HG02678 (cell line): ENCODE measurements around the gene EVA1A.

Experiments used
- ATAC-seq: cut with Tn5 transposase; IDR thresholded peaks from one replicate; pipeline ENCODE4 v1.9.1; 2021; ENCODE audit warnings: mild to moderate bottlenecking, moderate library complexity; ENCODE audit not compliant: unreplicated experiment

EVA1A gene

DNA sequence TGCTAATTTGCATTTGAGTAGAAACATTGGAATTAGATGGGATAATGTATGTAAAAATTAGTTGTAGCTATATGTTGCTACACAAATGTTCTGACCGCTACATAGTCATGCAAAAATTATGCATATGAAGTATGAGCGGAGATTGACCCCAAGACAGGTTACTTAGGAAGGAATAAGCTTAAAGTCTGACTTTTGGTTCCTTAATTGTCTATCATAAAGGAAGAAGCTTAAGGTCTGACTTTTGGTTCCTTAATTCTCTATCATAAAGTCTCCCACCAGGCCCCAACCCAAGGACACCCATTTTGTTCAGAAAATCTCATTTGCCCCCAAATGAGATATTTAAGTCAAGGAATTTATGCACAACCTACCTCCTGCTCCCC, 106.5 kb downstream of the EVA1A start:
- ATAC-seq, result no peak

DNA sequence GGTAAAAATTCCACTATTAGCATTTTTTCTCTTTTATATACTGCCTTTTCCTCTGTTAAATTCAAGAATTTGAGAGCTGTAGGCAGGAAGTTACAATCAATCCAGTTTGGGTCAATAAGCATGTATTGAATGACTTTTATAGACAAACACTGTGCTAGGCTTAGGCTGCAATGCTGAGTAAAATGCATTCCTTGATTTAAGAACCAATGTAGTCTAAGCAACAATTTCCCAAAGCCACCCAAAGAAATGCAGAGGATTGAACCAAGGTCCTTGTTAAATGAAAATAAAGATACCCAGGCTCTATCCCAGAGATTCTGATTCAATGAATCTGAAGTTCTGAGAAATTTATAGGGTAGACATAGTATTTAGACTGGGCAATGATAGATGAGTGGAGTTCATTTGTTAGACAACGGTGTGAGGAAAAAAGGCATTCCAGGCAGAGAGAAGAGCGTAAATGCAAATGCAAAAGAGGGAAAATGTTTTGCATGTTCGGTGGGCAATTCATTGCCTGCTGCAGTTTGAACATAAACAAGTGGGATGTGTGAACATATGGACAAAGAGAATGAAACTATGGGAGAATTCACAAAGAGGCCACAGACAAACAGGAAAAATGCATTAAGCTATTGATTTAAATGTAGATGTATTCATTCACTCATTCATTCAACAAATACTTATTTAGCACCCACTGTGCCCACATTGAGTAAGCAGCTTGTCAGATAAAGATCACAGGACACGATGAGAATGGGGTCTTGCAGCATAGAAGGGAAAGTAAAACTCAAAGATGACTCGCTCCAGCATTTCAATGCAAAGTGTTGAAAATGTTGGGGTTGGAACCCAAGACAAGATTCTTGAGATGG, 107.1 kb downstream of the EVA1A start:
- ATAC-seq, result no peak

DNA sequence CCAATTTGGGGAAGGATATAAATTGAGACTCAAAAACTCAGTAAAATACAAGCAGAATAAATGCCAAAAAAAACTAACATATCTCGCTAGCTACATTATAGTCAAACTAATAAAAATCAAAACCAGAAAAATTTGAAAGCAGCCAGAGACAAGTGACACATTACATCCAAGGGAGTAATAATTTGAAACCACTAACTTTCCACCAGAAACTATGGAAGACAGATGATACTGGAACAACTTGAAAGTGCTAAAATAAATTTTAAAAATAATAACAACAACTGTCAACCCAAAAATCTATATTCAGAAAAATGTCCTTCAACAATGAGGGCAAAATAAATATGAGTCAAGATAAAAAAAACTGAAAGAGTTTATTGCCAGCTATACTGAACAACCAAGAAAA, 110.7 kb downstream of the EVA1A start:
- ATAC-seq, result no peak

DNA sequence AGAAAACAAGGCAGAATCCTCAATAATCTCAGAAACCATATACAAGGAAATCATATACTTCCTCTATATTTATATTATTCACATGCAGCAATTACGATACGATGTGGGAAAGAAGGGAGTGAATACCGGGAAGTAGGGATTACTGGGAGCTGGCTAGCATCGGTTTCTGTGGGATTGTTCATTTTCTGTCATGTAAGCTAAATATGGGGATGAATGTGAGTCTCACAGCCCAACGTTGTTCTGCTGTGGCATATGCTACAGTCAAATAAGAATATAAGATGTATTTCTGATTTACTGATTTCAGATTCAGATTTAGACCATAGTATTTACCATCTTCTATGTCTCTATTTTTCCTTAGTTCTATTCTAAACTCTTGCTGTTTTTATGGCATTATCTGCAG, 113.6 kb downstream of the EVA1A start:
- no peak for ATAC-seq
